T-helper 2 cell treated with Interferon-gamma antibody and Interleukin-4, amounts not matched to agents 5 μg/mL and 100 μg/mL, for 36 hours (primary cell): ENCODE measurements around the gene ALKBH8.
"Not testable (repeated sequence)": the region's sequence is repeated elsewhere in the genome, so short reads cannot be mapped to it uniquely, and the experiment has no call there.

Source experiments
- DNase-seq: peaks from one replicate; pipeline ENCODE4 v3.0.0; 2021; ENCODE audit warnings: low spot score
- H3K27ac Mint-ChIP-seq: one replicate; pipeline ENCODE4 v1.8.0; 2021; ENCODE audit warnings: mild to moderate bottlenecking, mixed read lengths
- H3K27me3 Mint-ChIP-seq: one replicate; pipeline ENCODE4 v1.8.0; 2021; ENCODE audit warnings: low read depth, mixed read lengths
- H3K36me3 Mint-ChIP-seq: one replicate; pipeline ENCODE4 v1.8.0; 2021; ENCODE audit warnings: low read depth, mixed read lengths
- H3K4me1 Mint-ChIP-seq: one replicate; pipeline ENCODE4 v1.8.0; 2021; ENCODE audit warnings: low read depth, mixed read lengths
- H3K4me3 Mint-ChIP-seq: one replicate; pipeline ENCODE4 v1.8.0; 2022; ENCODE audit warnings: mild to moderate bottlenecking, moderate library complexity, mixed read lengths
- H3K9me3 Mint-ChIP-seq: one replicate; pipeline ENCODE4 v1.8.0; 2021; ENCODE audit warnings: mixed read lengths

ALKBH8 gene

DNA sequence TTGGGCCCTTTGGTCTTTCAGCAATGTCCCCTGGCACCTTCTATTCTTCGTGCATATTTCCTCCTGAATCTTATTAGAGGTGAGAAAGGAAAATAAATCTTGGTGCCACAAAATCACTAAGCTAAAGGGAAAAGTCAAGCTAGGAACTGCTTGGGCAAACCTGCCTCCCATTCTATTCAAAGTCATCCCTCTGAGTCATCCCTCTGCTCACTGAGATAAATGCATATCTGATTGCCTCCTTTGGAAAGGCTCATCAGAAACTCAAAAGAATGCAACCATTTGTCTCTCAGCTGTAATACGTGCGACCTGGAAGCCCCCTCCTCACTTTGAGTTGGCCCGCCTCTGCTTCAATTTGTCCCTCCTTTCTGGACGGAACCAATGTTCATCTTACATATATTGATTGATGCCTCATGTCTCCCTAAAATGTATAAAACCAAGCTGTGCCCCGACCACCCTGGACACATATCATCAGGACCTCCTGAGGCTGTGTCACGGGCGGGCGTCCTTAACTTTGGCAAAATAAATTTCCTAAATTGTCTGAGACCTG, 493 bp upstream of the ALKBH8 start:
- H3K4me1 Mint-ChIP-seq, result peaks cover 37% of the 10 kb centered on the region
- DNase-seq, result not testable (repeated sequence)

DNA sequence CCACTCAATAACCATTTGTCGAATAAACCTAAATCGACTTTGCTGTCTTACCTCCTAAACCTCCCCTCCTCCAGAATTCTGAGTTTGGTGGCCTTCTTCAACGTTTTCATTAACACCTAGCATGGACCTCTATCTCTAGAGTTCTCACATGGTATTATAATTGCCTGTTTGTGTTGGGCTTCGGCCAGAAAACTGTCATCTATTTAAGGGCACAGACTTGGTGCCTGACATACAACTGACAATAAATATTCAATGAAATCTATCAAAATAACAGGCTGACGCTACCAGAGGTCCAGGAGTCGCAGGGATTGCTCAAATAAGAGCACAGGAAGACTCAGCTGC, 687 bp downstream of the ALKBH8 start:
- H3K27me3 Mint-ChIP-seq, result no peaks in the 10 kb centered on the region
- peak overlapping the region; percentile 95 for H3K4me3 Mint-ChIP-seq

More for the DNA sequence above, 493 bp upstream of the ALKBH8 start:
- H3K27me3 Mint-ChIP-seq, H3K36me3 Mint-ChIP-seq, H3K9me3 Mint-ChIP-seq: not testable (repeated sequence)
- H3K27ac Mint-ChIP-seq, result peak overlapping the region; percentile 97
- H3K4me3 Mint-ChIP-seq, result peak overlapping the region; percentile 95

DNA sequence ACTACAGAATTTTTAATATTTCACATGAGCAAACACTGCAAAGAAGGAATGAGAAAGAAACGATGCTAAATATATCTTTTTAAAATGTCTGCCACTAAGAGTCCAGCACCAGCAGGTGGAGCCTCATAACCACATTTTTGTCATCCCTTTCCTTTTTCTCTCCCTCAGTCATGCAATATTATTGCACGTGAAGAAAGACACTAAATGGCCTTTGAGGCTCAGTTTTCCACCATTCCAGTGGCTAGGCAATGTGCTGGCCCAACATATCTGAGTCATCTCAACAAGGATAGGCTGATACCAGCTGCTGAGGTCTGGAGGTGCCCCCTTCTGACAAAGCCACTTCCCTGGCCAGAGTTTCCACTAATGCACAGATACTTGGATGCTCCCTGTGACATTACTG, 1.8 kb downstream of the ALKBH8 start:
- Mint-ChIP-seq H3K36me3 (peaks cover 6% of the 10 kb centered on the region), H3K4me1 (peaks cover 38% of the 10 kb centered on the region)

More for the DNA sequence above, 687 bp downstream of the ALKBH8 start:
- Mint-ChIP-seq H3K36me3 (no peaks in the 10 kb centered on the region), H3K4me1 (peaks cover 38% of the 10 kb centered on the region), H3K27ac (peak overlapping the region; percentile 97), H3K9me3 (no peaks in the 10 kb centered on the region)
- no peak for DNase-seq

DNA sequence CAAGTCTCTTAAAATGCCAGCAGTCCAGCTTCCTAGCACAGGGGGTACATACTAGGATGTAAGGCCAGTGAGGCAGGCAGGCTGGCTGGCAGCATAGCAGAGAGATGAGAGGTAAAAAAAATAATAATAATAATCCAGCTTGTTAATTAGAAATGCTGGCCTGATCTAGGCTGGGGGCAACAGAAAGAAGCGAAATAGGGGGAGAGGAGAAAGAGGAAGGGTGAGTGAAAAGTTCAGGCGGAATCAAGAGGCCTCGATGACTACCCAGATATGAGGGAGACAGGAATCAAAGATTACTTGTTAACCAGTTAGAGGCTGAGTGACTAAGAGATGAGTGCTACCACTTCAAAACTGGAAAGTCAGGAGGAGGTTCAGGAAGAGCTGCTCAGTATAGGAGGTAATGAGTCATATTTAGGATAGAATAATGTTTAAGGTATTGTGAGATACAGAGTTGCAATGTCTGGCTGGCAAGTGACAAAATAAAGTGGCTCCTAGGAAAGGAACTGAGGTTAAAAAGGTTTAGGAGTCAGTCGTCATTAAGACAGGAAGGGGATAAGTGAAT, 2.8 kb downstream of the ALKBH8 start:
- Mint-ChIP-seq H3K27me3 (no peaks in the 10 kb centered on the region), H3K27ac (no peak overlapping the region), H3K4me3 (no peak overlapping the region), H3K9me3 (no peaks in the 10 kb centered on the region), H3K4me1 (peaks cover 37% of the 10 kb centered on the region), H3K36me3 (peaks cover 6% of the 10 kb centered on the region)
- DNase-seq, result no peak

More for the DNA sequence above, 1.8 kb downstream of the ALKBH8 start:
- Mint-ChIP-seq H3K9me3 (no peaks in the 10 kb centered on the region), H3K27me3 (no peaks in the 10 kb centered on the region), H3K4me3 (peak overlapping the region; percentile 64), H3K27ac (peak overlapping the region; percentile 37)
- DNase-seq, result no peak

GRCh38 chr11:107561688-107562087, 3.8 kb downstream of the ALKBH8 start:
- no peak for DNase-seq
- H3K4me1 Mint-ChIP-seq, result peaks cover 34% of the 10 kb centered on the region
- no peaks in the 10 kb centered on the region for H3K27me3 Mint-ChIP-seq
- peaks cover 6% of the 10 kb centered on the region for H3K36me3 Mint-ChIP-seq
- no peaks in the 10 kb centered on the region for H3K9me3 Mint-ChIP-seq
- H3K4me3 Mint-ChIP-seq, result no peak overlapping the region
- H3K27ac Mint-ChIP-seq, result no peak overlapping the region

GRCh38 chr11:107550304-107550703, 15.2 kb downstream of the ALKBH8 start:
- peaks cover 4% of the 10 kb centered on the region for H3K4me1 Mint-ChIP-seq
- no peak overlapping the region for H3K4me3 Mint-ChIP-seq
- no peaks in the 10 kb centered on the region for H3K9me3 Mint-ChIP-seq
- no peak overlapping the region for H3K27ac Mint-ChIP-seq
- peaks cover 22% of the 10 kb centered on the region for H3K36me3 Mint-ChIP-seq
- no peak for DNase-seq
- H3K27me3 Mint-ChIP-seq, result no peaks in the 10 kb centered on the region

- H3K27me3 Mint-ChIP-seq, result no peaks in the 10 kb centered on the region
- H3K27ac Mint-ChIP-seq, result no peak overlapping the region
- H3K9me3 Mint-ChIP-seq, result no peaks in the 10 kb centered on the region
- peaks cover 20% of the 10 kb centered on the region for H3K36me3 Mint-ChIP-seq
- H3K4me3 Mint-ChIP-seq, result no peak overlapping the region
- DNase-seq, result no peak
- H3K4me1 Mint-ChIP-seq, result peaks cover 4% of the 10 kb centered on the region
These were observed 15.6 kb downstream of the ALKBH8 start for GRCh38 chr11:107549954-107550285.

DNA sequence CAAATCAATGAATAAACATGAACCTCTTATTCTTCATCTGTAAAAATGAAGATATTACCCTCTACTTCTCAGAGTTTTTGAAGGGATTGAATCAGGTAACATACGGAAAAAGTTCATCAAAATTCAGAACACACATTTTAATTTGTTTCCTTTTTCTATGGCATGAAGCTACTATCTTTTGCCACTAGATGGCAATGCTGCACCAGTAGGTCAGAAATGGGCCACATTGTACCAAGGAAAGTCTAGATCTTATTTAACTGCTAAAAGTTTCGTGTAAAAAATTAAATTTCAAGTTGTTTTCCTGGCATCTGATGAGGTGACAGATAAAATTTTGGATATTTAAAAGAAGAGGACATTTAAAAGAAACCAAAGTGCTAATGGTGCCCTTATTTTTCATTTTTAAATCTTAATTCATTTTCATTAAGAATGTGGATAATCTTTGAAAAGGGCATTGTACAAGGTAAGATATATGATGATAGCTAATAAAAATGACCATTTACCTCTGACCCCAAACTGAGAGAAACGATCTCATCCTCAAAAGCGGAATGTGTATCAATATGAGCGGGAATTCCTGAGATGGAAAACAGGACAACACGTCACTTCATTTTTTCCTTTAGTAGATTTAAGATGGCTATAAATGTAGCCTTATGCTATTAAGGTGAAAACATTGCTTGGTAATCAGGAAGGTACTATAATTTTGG, 16.1 kb downstream of the ALKBH8 start:
- Mint-ChIP-seq H3K27ac (no peak overlapping the region), H3K4me1 (peaks cover 4% of the 10 kb centered on the region), H3K36me3 (peaks cover 23% of the 10 kb centered on the region), H3K9me3 (no peaks in the 10 kb centered on the region), H3K4me3 (no peak overlapping the region), H3K27me3 (no peaks in the 10 kb centered on the region)
- no peak for DNase-seq

GRCh38 chr11:107547961-107548360, 17.6 kb downstream of the ALKBH8 start:
- Mint-ChIP-seq H3K27ac (no peak overlapping the region), H3K4me1 (peaks cover 4% of the 10 kb centered on the region), H3K9me3 (no peaks in the 10 kb centered on the region), H3K4me3 (no peak overlapping the region), H3K36me3 (peaks cover 16% of the 10 kb centered on the region), H3K27me3 (no peaks in the 10 kb centered on the region)
- DNase-seq, result no peak

DNA sequence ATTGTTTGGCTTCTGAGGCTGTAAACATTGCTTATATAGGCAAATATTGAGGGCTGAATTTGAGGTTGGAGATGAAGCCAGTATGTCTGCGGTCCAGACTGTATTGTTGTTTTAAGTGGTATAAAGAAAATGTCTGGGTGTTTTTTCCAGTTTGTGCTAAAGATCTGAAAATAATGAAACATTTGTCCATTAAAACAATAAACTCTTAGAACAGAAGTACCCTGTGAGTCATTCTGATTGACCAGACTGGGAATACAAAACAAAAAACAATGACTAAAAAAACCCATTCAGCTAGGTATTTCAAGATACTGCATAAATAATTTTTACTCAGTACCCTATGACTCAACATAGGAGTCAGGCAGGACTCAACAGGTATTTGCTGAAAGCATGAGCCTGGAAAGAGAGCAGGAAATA, 20.4 kb downstream of the ALKBH8 start:
- H3K36me3 Mint-ChIP-seq, result peaks cover 7% of the 10 kb centered on the region

DNA sequence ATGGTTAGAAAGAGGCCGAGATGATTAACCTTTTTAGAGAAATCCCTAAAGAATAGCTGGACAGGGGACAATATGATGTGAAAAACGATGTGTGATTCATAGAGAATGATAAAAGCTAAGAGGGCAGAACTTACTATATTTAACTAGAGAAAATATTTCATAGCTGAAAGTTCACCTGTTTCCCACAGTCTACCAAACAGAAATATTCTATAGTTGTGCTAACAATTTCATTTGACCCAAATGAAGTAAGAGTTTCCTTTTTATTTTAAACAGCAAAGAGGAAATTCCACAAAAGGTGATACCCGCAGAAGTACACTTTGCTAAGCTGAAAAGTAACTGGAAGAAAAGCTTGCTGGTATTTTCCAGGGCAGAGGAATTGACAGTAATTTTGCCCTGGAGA, 26.7 kb downstream of the ALKBH8 start:
- H3K36me3 Mint-ChIP-seq, result peaks cover 24% of the 10 kb centered on the region
- H3K27ac Mint-ChIP-seq, result no peak overlapping the region

More for the DNA sequence above, 20.4 kb downstream of the ALKBH8 start:
- H3K27me3 Mint-ChIP-seq, result no peaks in the 10 kb centered on the region
- no peaks in the 10 kb centered on the region for H3K9me3 Mint-ChIP-seq
- peaks cover 4% of the 10 kb centered on the region for H3K4me1 Mint-ChIP-seq
- no peak overlapping the region for H3K4me3 Mint-ChIP-seq
- H3K27ac Mint-ChIP-seq, result no peak overlapping the region
- no peak for DNase-seq

GRCh38 chr11:107538239-107538638, 27.3 kb downstream of the ALKBH8 start:
- Mint-ChIP-seq H3K4me1 (no peaks in the 10 kb centered on the region), H3K27me3 (no peaks in the 10 kb centered on the region), H3K9me3 (no peaks in the 10 kb centered on the region), H3K27ac (no peak overlapping the region), H3K36me3 (peaks cover 24% of the 10 kb centered on the region), H3K4me3 (no peak overlapping the region)
- no peak for DNase-seq

More for the DNA sequence above, 26.7 kb downstream of the ALKBH8 start:
- Mint-ChIP-seq H3K4me3 (no peak overlapping the region), H3K9me3 (no peaks in the 10 kb centered on the region), H3K27me3 (no peaks in the 10 kb centered on the region), H3K4me1 (no peaks in the 10 kb centered on the region)
- no peak for DNase-seq

DNA sequence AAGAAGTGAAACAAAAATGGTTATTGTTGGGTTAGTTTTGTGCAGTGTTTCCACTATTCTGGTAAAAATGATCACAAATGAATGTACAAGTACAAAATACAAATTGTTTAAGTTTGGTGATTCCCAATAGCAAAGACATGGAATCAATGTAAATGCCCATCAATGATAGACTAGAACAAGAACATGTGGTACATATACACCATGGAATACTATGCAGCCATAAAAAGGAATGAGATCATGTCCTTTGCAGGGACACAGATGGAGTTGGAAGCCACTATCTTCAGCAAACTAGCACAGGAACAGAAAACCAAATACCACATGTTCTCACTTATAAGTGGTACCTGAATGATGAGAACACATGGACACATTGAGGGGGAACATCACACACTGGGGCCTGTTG, 28.4 kb downstream of the ALKBH8 start:
- not testable (repeated sequence) for H3K4me3 Mint-ChIP-seq, DNase-seq, H3K9me3 Mint-ChIP-seq, H3K4me1 Mint-ChIP-seq, H3K27ac Mint-ChIP-seq, H3K27me3 Mint-ChIP-seq
- H3K36me3 Mint-ChIP-seq, result peaks cover 24% of the 10 kb centered on the region

DNA sequence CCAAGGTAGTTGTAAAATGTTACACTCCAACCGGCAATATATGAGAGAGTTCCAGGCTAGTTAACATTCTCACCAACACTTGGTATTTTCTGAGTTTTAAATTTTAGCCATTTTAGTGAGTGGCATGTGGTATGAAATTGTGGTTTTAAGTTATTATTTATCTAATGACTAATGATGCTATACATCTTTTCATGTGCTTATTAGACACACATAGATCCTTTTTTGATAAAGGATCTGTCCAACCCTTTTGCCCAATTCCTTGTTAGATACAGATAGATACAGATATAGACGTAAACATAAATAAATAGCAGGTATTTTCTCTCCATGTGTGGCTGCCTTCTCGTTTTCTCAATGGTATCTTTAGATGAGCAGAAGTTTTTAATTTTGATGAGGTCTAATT, 39.3 kb downstream of the ALKBH8 start:
- DNase-seq, result no peak
- Mint-ChIP-seq H3K4me1 (no peaks in the 10 kb centered on the region), H3K36me3 (peaks cover 9% of the 10 kb centered on the region), H3K4me3 (no peak overlapping the region), H3K27ac (no peak overlapping the region), H3K9me3 (no peaks in the 10 kb centered on the region), H3K27me3 (no peaks in the 10 kb centered on the region)

DNA sequence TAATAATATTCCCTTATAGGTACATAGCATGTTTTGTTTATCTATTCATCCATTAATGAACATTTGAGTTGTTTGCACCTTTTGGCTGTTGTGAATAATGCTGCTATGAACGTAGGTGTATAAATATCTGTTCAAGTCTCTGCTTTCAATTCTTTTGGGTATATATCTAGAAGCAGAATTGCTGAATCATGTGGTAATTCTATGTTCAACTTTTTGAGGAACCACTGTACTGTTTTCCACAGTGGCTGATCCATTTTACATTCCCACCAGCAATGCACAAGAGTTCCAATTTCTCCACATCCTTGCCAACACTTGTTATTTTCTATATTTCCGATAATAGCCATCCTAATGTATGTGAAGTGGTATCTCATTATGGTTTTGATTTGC, 56.7 kb downstream of the ALKBH8 start:
- Mint-ChIP-seq H3K4me3 (no peak overlapping the region), H3K9me3 (peaks cover 3% of the 10 kb centered on the region), H3K36me3 (peaks cover 15% of the 10 kb centered on the region), H3K27ac (no peak overlapping the region), H3K4me1 (no peaks in the 10 kb centered on the region), H3K27me3 (no peaks in the 10 kb centered on the region)
- no peak for DNase-seq
